HG02610 (cell line): Measurements from ENCODE around the gene DBNDD2.

Experiments
- ATAC-seq: cut with Tn5 transposase; IDR thresholded peaks from one replicate; pipeline ENCODE4 v1.9.1; 2021; ENCODE audit warnings: mild to moderate bottlenecking, moderate library complexity; ENCODE audit not compliant: unreplicated experiment

DBNDD2 gene

GRCh38 chr20:45445805-45446562 lies 37.9 kb downstream of the DBNDD2 start:
- ATAC-seq, result no peak

- no peak for ATAC-seq
Observed at GRCh38 chr20:45448270-45448669, 40.2 kb downstream of the DBNDD2 start.

GRCh38 chr20:45449528-45449927 lies 41.4 kb downstream of the DBNDD2 start:
- no peak for ATAC-seq

GRCh38 chr20:45450097-45450818 lies 42.2 kb downstream of the DBNDD2 start:
- no peak for ATAC-seq

GRCh38 chr20:45452238-45452637 lies 44.1 kb downstream of the DBNDD2 start:
- ATAC-seq, result no peak

GRCh38 chr20:45452772-45453691 lies 44.9 kb downstream of the DBNDD2 start:
- no peak for ATAC-seq

- ATAC-seq, result no peak
Observed at GRCh38 chr20:45456632-45457031, 48.5 kb downstream of the DBNDD2 start.

GRCh38 chr20:45459606-45460005 lies 51.5 kb downstream of the DBNDD2 start:
- ATAC-seq, result no peak
